PC-3 (cell line): ENCODE results near the gene VPS37C. TPM values are rescaled to one million over a fixed set of nuclear protein-coding genes. Genes with fewer than 3 reads are reported as not detected.

Experiments used
- ATAC-seq: fragments of 200-7000 bp; cut with Tn5 transposase; 2 replicates; pipeline ENCODE4 v1.9.1; 2020; ENCODE audit warnings: mild to moderate bottlenecking, moderate library complexity
- BruUV-seq: library from RNA; stranded (reverse); fragments of 400-500 nt; replicated peaks from 2 replicates; lab custom pipeline; 2021; lab: Mats Ljungman, UMichigan
- CTCF ChIA-PET: fragments of 300-600 bp; sonication (Branson Sonifier 250); formaldehyde crosslinking; loops from one replicate; lab custom pipeline; 2022; ENCODE audit warnings: antibody characterized with exemption; lab: Charles Lee
- POLR2A ChIA-PET: fragments of 300-600 bp; sonication (Branson Sonifier 250); formaldehyde crosslinking; loops from one replicate; lab custom pipeline; 2022; ENCODE audit warnings: antibody characterized with exemption; ENCODE audit not compliant: unreplicated experiment; lab: Charles Lee
- DNase-seq: peaks from one replicate; pipeline ENCODE4 v3.0.0-alpha.2; 2015
- H2AFZ ChIP-seq: fragments of 300-600 bp; sonication (generic); 2 replicates; pipeline ENCODE4 v1.6.0; 2016; ENCODE audit warnings: antibody characterized with exemption, low read length
- H3F3A ChIP-seq: fragments of 300-600 bp; sonication (generic); one replicate; pipeline ENCODE4 v1.6.0; 2017; ENCODE audit warnings: antibody characterized with exemption, low read length, control low read depth, mild to moderate bottlenecking; ENCODE audit not compliant: unreplicated experiment
- H3K27ac ChIP-seq: fragments of 300-600 bp; sonication (generic); 2 replicates; pipeline ENCODE4 v1.5.1; 2016; ENCODE audit warnings: mild to moderate bottlenecking, low read length
- H3K27me3 ChIP-seq: fragments of 300-600 bp; sonication (generic); 2 replicates; pipeline ENCODE4 v1.6.1; 2016; ENCODE audit warnings: low read length, mixed read lengths
- H3K36me3 ChIP-seq: fragments of 300-600 bp; sonication (generic); 2 replicates; pipeline ENCODE4 v1.6.1; 2016; ENCODE audit warnings: low read depth, mixed run types, low read length, mixed read lengths
- H3K4me1 ChIP-seq: fragments of 300-600 bp; sonication (generic); 2 replicates; pipeline ENCODE4 v1.5.1; 2016; ENCODE audit warnings: low read length; ENCODE audit not compliant: insufficient read depth
- H3K4me2 ChIP-seq: fragments of 300-600 bp; sonication (generic); 2 replicates; pipeline ENCODE4 v1.6.0; 2016; ENCODE audit warnings: low read length
- H3K4me3 ChIP-seq: fragments of 300-600 bp; sonication (generic); 2 replicates; pipeline ENCODE4 v1.5.1; 2016; ENCODE audit warnings: mild to moderate bottlenecking, low read length, mixed read lengths
- H3K79me2 ChIP-seq: fragments of 300-600 bp; sonication (generic); 2 replicates; pipeline ENCODE4 v1.6.1; 2017; ENCODE audit warnings: low read length, mixed read lengths
- H3K9ac ChIP-seq: fragments of 300-600 bp; sonication (generic); 2 replicates; pipeline ENCODE4 v1.6.0; 2016; ENCODE audit warnings: mild to moderate bottlenecking, low read length
- H3K9me2 ChIP-seq: fragments of 300-600 bp; sonication (generic); replicated peaks from 2 replicates; pipeline ENCODE4 v1.6.1; 2016; ENCODE audit warnings: mixed run types, low read length, mixed read lengths
- H3K9me3 ChIP-seq: fragments of 300-600 bp; sonication (generic); 2 replicates; pipeline ENCODE4 v1.6.1; 2016; ENCODE audit warnings: low read length, mixed read lengths
- H4K20me1 ChIP-seq: fragments of 300-600 bp; sonication (generic); 2 replicates; pipeline ENCODE4 v1.6.1; 2016; ENCODE audit warnings: low read length, mixed read lengths
- EZH2 ChIP-seq: fragments of 300-600 bp; sonication (generic); IDR thresholded peaks from one replicate; pipeline ENCODE4 v1.6.1; 2017; ENCODE audit warnings: antibody characterized with exemption, mild to moderate bottlenecking, low read length; ENCODE audit not compliant: unreplicated experiment
- EZH2phosphoT487 ChIP-seq: fragments of 300-600 bp; sonication (generic); IDR thresholded peaks from 2 replicates; pipeline ENCODE4 v1.6.1; 2018; ENCODE audit warnings: mild to moderate bottlenecking, antibody characterized with exemption, low read length, borderline replicate concordance
- intact Hi-C: fragments of 100-400 bp; cut with micrococcal nuclease; formaldehyde crosslinking; loops from 2 replicates; pipeline ENCODE4 v1.9.0; 2023
- total RNA-seq: library from RNA; depleted of rRNA; stranded (reverse); fragments of >200 nt; gene quantifications from 2 replicates; pipeline ENCODE4 v1.2.3, GENCODE V29; 2014
- TF ChIP-seq, protein P1 (sequence below): fragments of 300-600 bp; sonication (generic); conservative IDR thresholded peaks from 2 replicates; pipeline ENCODE4 v1.5.1; 2017; ENCODE audit warnings: antibody characterized with exemption, low read depth, mild to moderate bottlenecking, low read length

Gene VPS37C
- total RNA-seq, 1 experiment from 2014 or later, result 28.9 TPM

GRCh38 chr11:61122761-61123160 lies 38.5 kb downstream of the VPS37C start:
- ATAC-seq (no peak), DNase-seq (no peak)
- H3K4me1 ChIP-seq, result peaks cover 13% of the 10 kb centered on the region
- H2AFZ ChIP-seq, result no peak overlapping the region
- no peaks in the 10 kb centered on the region for H3K9me3 ChIP-seq
- no peaks in the 10 kb centered on the region for H3F3A ChIP-seq
- ChIA-PET CTCF (no interaction called here), POLR2A (no interaction called here)
- H3K9me2 ChIP-seq, result no peaks in the 10 kb centered on the region
- BruUV-seq, result no TSS peak
- no peaks in the 10 kb centered on the region for H3K79me2 ChIP-seq
- no peak overlapping the region for H3K4me2 ChIP-seq
- TF ChIP-seq EZH2 (no peak), EZH2phosphoT487 (no peak)
- TF ChIP-seq, protein P1, sequence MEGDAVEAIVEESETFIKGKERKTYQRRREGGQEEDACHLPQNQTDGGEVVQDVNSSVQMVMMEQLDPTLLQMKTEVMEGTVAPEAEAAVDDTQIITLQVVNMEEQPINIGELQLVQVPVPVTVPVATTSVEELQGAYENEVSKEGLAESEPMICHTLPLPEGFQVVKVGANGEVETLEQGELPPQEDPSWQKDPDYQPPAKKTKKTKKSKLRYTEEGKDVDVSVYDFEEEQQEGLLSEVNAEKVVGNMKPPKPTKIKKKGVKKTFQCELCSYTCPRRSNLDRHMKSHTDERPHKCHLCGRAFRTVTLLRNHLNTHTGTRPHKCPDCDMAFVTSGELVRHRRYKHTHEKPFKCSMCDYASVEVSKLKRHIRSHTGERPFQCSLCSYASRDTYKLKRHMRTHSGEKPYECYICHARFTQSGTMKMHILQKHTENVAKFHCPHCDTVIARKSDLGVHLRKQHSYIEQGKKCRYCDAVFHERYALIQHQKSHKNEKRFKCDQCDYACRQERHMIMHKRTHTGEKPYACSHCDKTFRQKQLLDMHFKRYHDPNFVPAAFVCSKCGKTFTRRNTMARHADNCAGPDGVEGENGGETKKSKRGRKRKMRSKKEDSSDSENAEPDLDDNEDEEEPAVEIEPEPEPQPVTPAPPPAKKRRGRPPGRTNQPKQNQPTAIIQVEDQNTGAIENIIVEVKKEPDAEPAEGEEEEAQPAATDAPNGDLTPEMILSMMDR, result no peak
- H3K36me3 ChIP-seq, result no peaks in the 10 kb centered on the region
- no peak overlapping the region for H3K9ac ChIP-seq
- H3K27ac ChIP-seq, result no peak overlapping the region
- no peaks in the 10 kb centered on the region for H4K20me1 ChIP-seq
- no peak overlapping the region for H3K4me3 ChIP-seq
- intact Hi-C loops, result no loop called here
- no peaks in the 10 kb centered on the region for H3K27me3 ChIP-seq

DNA sequence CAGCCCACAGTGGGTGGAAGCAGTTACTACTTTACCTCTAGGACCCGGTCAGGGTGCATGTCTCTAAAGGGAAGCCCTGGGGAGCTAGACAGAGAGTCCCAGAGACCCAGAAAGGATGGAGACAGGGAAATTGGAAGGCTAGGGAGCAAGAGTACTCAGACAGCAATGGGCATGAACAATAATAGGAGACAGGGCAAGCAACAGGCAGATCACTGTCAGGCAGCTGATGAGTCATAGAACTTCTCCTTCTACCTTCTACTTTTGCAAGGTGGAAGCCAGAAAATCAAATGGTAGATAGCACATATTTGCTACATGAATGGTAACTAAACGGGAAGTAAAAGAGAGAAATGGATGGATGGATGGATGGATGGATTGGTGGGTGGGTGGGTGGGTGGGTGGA lies 39.3 kb downstream of the VPS37C start:
- H3K4me2 ChIP-seq, result no peak overlapping the region
- H3K79me2 ChIP-seq, result no peaks in the 10 kb centered on the region
- H2AFZ ChIP-seq, result no peak overlapping the region
- no TSS peak for BruUV-seq
- DNase-seq (peak; percentile 31), ATAC-seq (no peak)
- peaks cover 13% of the 10 kb centered on the region for H3K4me1 ChIP-seq
- no peaks in the 10 kb centered on the region for H3F3A ChIP-seq
- ChIA-PET CTCF (no interaction called here), POLR2A (no interaction called here)
- no peaks in the 10 kb centered on the region for H4K20me1 ChIP-seq
- H3K27ac ChIP-seq, result no peak overlapping the region
- TF ChIP-seq EZH2 (no peak), EZH2phosphoT487 (no peak)
- TF ChIP-seq, protein P1, result no peak
- H3K4me3 ChIP-seq, result no peak overlapping the region
- no peaks in the 10 kb centered on the region for H3K27me3 ChIP-seq
- no peak overlapping the region for H3K9ac ChIP-seq
- intact Hi-C loops, result no loop called here
- no peaks in the 10 kb centered on the region for H3K36me3 ChIP-seq
- H3K9me3 ChIP-seq, result no peaks in the 10 kb centered on the region
- H3K9me2 ChIP-seq, result no peaks in the 10 kb centered on the region

GRCh38 chr11:61121192-61121831 lies 39.9 kb downstream of the VPS37C start:
- Histone ChIP-seq H2AFZ (no peak overlapping the region), H3K27me3 (no peaks in the 10 kb centered on the region), H3K4me2 (no peak overlapping the region), H4K20me1 (no peaks in the 10 kb centered on the region), H3K36me3 (no peaks in the 10 kb centered on the region), H3K9ac (no peak overlapping the region), H3F3A (no peaks in the 10 kb centered on the region), H3K4me3 (no peak overlapping the region), H3K9me2 (no peaks in the 10 kb centered on the region), H3K9me3 (no peaks in the 10 kb centered on the region), H3K27ac (no peak overlapping the region), H3K4me1 (peaks cover 13% of the 10 kb centered on the region), H3K79me2 (no peaks in the 10 kb centered on the region)
- ATAC-seq (no peak), DNase-seq (no peak)
- no TSS peak for BruUV-seq
- POLR2A ChIA-PET, result no interaction called here
- CTCF ChIA-PET, result no interaction called here
- TF ChIP-seq EZH2phosphoT487, result no peak
- intact Hi-C loops, result no loop called here
